Ecto neural progenitor cell (in vitro differentiated cells): ENCODE results near the gene FHL5.
"Not testable (repeated sequence)": the region's sequence is repeated elsewhere in the genome, so short reads cannot be mapped to it uniquely, and the experiment has no call there.

ENCODE experiments used
- DNase-seq: peaks from one replicate; pipeline ENCODE4 v3.0.0-alpha.2; 2018; ENCODE audit warnings: low spot score

FHL5 gene

GRCh38 chr6:96562886-96563285, at the start of gene FHL5:
TSS of gene FHL5 (plus strand) at chr6:96563128. CDS start at chr6:96603614, 40,486 bp downstream.
- DNase-seq: no peak

DNA sequence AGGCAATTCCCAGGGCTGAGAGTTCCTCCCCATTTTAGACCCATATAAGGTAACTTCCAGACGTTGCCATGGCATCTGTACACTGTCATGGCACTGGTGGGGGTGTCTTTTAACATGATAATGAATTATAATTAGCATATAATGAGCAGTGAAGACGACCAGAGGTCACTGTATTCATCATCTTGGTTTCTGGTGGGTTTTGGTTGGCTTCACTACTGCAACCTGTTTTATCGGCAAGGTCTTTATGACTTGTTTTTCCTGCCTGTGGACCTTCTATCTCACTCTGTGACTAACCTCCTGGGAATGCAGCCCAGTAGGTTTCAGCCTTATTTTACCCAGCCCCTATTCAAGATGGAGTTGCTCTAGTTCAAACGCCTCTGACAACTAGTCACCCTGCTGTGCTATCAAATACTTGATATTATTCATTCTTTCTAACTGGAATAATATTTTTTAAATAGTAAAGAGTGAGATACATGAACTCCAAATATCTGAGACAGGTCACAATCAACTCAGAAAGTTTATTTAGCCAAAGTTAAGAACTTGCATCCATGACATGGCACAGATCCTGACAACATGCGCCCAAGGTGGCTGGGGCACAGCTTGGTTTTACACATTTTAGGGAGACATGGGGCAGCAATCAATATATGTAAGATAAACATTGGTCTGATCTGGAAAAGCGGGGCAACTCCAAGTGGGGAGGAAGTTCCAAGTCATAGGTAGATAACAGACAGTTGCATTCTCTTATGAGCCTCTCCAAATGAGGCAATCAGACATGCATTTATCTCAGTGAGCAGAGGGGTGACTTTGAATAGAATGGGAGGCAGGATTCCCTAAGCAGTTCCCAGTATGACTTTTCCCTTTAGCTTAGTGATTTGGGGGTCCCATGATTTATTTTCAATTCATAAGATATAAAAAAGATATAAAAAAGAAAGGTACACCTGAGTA, 42.5 kb upstream of the FHL5 start:
- no peak for DNase-seq

DNA sequence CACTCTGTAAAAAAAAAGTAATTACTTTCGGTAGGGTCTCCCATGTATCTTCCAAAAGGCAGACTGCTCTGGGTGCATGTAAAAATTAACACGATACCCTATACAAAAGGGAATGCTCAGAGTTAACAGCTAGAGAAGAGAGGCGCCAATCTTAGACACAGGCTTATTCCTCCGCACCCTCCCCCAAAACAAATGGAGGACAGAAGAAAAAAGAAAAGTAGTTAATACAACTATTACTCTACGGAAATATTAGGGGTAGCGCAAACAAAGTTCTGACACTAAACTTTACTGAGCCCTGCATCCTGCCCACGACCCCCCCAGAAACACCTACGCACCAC, 41.7 kb upstream of the FHL5 start:
- DNase-seq: no peak

- peak; percentile 94 for DNase-seq
These were observed 41.1 kb upstream of the FHL5 start, which contains the start of gene UFL1 for GRCh38 chr6:96521644-96522464. TSS of gene UFL1 (plus strand) at chr6:96521806. CDS start at chr6:96521874, 68 bp downstream.

DNA sequence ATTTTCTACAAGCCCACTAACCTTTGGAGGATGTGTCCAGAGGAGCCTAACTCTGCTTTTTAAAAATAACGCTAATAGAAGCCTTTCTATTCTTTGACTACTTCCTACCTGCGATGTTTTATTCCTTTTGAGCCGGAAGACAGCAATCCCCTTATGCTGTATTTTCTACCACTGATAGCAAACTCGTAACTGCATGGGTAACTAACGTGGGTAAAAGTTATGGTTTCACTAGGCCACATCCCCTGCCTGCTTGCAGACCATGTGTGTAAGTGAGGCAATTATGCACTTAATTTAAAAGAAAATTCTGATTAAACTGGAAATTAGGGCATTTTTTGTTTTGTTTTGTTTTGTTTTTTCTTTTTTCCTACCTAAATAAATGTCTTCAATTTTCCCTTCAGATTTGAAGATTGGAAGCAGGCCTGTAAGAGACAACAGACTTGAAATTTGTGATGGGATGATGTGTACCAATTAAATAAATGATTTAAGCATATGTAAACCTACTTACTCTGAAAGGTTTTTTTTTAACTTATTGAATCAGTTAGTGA, 40.4 kb upstream of the FHL5 start:
- DNase-seq: no peak

GRCh38 chr6:96528193-96528592, 34.7 kb upstream of the FHL5 start:
- DNase-seq: no peak

DNA sequence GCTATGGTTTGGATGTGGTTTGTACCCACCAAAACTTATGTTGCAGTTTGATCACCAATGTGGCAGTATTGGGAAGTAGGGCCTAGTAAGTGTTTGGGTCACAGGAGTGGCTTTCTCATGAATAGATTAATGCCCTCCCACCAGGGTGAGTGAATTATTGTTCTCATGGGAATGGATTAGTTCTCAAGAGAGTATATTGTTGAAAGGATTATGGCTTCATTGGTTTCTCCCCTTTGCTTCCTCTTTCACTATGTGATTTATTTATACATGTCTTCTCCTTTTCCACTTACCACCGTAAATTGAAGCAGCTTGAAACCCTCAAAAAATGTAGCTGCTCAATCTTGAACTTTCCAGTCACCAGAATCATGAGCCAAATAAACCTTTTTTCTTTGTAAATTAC, 30.5 kb upstream of the FHL5 start:
- no peak for DNase-seq

DNA sequence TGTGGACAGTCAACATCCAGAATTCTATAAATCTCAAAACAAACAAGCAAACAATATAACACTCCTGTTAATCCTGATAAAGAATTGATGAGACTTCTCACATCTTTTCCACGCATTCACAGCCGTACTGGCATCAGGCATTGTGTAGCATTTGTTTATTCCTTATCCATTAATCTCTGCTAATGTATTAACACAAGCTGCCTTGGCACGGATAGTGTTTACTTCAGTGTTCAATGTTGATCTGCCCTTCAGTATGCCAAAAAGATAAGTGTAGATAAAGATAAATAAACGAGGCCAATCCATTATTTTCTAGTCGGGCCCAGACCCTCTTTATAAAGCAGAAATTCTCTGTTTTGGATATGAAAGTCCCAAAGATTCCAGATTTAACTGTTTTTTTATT, 25.2 kb upstream of the FHL5 start:
- no peak for DNase-seq

DNA sequence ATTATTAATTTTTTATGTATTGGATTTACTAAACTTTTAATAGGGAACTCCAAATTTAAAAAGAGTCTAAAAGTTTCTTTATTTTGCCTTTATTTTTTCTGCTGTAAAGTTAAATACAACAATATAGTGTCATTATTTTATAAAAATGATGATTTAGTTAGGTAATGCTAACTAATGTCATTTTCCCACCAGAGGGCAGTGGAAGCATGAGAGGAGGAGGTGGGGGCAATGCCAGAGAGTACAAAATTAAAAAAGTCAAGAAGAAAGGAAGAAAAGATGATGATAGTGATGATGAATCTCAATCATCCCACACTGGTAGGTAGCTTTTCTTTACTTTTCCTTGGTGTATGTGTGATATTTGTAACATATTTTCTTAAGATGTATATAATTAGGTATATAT, 20.2 kb upstream of the FHL5 start:
- no peak for DNase-seq

DNA sequence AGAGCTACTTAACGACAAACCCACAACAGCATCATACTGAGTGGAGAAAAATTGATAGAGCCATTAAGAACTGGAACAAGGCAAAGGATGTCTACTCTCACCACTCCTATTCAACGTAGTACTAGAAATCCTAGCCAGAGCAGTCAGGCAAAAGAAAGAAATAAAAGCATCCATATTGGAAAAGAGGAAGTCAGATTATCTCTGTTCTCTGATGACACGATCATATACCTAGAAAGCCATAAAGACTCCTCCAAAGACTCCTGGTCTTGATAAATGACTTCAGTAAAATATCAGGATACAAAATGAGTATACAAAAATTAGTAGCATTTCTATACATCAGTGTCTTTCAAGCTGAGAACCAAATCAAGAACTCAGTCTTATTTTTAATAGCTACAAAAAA, 17.0 kb upstream of the FHL5 start:
- no peak for DNase-seq

GRCh38 chr6:96547654-96548053, 15.3 kb upstream of the FHL5 start:
- DNase-seq: no peak

DNA sequence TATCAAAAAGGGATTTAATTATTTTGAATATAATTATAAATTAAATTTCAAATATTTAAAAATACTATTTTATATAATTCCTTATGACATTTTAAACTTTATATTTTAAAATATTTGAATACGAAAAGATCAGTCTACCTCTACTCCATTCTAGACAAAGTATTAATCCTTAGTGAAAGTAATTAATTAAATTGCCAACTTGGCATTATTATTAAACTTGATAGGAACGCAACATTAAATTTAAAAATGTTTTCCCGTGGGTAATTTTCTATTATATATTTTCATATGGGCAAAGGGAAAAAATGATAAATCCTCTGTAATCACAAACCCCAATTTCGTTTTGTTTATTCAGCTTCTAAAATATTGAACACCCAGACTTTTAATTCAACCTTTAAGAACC, 8.4 kb upstream of the FHL5 start:
- DNase-seq: no peak

DNA sequence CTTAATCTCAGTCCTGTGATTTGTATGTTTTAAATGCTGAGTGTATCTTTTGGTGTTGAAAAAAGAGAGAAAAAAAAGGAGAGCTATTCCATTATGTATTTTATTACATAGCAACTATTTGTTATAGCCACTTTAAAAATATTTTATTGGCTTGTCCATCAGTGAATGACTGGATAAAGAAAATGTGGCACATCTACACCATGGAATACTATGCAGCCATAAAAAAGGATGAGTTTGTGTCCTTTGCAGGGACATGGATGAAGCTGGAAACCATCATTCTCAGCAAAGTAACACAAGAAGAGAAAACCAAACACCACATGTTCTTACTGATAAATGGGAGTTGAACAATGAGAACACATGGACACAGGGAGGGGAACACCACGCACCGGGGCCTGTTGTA, 3.2 kb upstream of the FHL5 start:
- DNase-seq: not testable (repeated sequence)

- no peak for DNase-seq
These were observed 925 bp downstream of the FHL5 start for GRCh38 chr6:96563853-96564252.

DNA sequence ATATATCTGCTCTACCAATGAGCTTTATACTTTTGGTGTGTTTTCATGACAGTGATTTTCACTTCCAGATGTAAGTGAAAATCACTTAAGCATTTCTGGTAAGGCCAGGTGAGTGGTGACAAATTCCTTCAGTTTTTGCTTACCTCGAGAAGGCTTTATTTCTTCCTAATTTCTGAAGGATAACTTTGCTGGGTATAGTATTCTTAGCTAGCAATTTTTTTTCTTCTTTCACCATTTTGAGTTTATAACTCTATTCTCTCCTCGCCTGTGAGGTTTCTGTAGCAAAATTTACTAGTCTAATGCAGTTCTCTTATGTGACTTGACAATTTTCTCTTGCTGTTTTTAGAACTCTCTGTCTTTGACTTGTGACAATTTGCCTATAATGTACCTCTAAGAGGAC, 7.1 kb downstream of the FHL5 start:
- no peak for DNase-seq

DNA sequence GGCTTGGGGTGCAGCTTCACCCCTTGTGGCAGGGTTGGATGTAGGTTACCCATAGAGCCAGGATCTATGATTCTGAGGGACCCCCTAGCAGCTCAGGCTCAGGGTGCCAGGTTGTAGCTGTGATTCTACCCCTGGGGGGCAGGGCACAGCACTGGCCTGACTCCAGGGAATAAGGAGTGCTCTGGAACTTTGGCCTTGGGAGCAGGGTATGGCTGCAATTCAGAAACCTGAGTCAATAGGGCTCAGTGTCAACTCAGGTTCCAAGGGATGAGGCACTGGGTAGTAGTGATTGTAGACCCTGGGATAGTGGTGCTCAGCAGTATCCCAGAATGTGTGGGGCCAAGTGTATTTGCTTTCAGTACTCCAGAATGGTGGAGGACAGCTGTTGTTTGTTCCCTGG, 8.6 kb downstream of the FHL5 start:
- DNase-seq: no peak

DNA sequence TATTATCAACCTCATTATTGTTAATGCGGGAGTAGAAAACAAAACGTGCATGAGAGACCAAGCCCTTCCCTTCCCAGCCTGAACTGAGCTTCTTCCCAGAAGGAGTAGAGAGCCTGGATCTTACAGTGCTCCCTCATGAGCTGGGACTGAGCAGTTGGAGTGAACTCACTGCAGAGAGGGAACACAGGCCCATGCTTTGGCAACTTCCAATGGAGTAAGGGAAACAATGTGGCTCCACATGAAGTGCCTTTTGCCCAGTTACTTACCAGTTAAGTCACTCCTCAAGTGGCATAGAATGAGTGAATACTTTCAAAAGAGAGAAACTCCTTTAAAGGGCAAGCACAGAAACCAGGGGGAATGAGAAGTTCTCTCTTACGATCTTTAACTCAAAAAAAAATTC, 12.4 kb downstream of the FHL5 start:
- no peak for DNase-seq

GRCh38 chr6:96576221-96576620, 13.3 kb downstream of the FHL5 start:
- no peak for DNase-seq

GRCh38 chr6:96582021-96582420, 19.1 kb downstream of the FHL5 start:
- DNase-seq: no peak

- no peak for DNase-seq
These were observed 19.5 kb downstream of the FHL5 start for GRCh38 chr6:96582436-96582835.

DNA sequence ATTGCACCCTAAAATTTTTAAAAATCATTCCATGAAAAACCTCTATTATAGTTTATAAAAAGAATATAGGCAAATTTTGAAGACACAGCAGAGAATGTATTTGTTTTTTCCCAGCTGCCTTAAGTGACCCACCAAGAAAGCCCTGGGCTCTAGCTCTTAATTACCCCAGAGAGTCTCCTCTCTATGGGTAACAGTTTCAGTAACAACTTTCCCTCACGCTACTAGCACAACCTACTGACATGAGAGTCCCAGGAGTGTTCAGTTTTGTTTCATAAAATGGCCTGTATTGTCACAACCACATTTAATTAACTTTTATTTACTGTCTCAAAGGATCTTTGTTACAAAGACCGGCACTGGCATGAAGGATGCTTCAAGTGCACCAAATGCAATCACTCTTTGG, 41.5 kb downstream of the FHL5 start:
- DNase-seq: no peak

GRCh38 chr6:96608074-96608473, 45.1 kb downstream of the FHL5 start:
- no peak for DNase-seq

DNA sequence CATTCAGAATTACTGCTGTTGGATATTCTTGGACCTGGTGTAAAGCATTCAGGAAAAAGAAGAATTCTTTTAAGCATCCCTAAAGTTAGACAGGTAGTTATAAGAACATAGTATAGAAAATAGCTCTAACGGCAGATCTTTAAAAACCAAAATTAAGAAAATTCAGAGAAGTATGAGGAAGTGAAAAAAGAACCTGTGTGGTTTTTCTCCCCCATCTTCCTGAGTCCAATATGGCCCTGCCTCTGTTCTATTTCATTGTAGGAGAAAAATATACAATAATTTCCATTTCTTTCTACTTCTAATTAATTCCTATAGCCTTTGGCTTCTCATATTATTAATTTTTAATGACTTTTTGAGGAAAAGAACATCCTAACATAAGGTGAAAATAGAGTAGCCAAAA, 47.1 kb downstream of the FHL5 start:
- DNase-seq: no peak
